GM18511 (cell line): ENCODE results near the gene PLB1.

ENCODE experiments used
- ATAC-seq: cut with Tn5 transposase; IDR thresholded peaks from one replicate; pipeline ENCODE4 v1.9.1; 2021; ENCODE audit warnings: mild to moderate bottlenecking, moderate library complexity; ENCODE audit not compliant: unreplicated experiment

Gene PLB1

DNA sequence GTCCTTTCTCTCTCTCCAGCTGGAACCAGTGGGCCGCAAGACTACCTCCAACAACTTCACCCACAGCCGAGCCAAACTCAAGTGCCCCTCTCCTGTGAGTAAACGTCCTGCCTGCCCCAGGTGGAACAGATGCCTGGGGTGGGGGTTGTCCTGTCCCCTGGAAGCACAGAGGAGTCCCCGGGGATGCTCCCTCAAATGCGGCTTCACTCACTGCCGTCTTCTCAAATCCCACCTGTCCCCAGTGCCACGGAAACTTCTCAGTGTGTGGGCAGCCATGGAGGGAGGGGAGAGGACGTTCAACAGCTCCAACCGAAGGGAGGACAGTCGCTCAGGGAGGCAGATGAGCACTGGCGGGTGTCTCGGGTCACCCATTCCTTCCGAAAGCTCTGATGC, 145.0 kb downstream of the PLB1 start:
- ATAC-seq, result no peak

DNA sequence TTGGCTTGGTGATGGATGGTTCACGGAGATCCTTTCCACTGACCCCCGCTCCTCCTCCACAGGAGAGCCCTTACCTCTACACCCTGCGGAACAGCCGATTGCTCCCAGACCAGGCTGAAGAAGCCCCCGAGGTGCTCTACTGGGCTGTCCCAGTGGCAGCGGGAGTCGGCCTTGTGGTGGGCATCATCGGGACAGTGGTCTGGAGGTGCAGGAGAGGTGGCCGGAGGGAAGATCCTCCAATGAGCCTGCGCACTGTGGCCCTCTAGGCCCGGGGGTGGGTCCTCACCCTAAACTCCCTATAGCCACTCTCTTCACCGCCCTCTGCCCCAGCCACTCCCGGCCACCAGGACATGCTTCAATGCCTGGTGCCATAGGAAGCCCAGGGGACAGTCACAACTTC, 146.9 kb downstream of the PLB1 start:
- no peak for ATAC-seq

DNA sequence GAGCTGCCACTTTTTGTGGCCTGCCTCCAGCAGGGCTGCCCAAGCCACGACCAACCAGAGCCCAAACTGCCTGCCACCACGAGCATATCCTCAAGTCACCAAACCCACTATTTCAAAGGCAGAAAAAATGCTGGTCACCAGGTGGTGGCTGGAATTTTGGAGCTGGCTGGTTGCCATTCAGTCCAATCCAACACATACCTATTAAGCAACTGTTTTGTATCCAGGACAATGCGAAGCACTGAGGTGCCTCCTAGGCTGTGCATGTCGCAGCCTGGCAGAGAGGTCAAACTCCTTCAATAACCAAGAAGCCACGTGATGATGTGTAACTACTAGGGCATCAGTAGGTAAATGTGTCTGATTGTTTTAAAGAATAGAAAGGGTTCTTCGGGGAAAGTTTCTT, 147.5 kb downstream of the PLB1 start:
- no peak for ATAC-seq

DNA sequence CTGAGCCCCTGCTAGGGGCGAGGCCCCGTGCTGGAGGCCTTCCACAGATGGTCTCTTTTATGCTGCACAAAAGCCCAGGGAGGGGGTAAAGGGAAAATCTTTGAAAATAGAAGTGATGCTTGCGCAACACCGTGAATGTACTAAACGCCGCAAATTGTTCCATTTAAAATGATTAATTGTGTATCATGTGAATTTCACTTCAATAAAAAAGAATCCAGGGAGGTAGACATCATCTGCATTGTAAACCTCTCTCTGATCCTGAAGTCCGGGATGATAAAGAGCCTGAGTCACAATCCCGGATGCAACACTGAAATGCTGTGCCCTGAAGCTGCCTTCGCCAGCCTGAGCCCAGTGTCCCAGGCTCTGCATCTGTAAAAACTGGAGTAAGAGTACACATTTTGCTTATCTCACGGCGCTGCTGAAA, 148.1 kb downstream of the PLB1 start:
- ATAC-seq, result no peak

DNA sequence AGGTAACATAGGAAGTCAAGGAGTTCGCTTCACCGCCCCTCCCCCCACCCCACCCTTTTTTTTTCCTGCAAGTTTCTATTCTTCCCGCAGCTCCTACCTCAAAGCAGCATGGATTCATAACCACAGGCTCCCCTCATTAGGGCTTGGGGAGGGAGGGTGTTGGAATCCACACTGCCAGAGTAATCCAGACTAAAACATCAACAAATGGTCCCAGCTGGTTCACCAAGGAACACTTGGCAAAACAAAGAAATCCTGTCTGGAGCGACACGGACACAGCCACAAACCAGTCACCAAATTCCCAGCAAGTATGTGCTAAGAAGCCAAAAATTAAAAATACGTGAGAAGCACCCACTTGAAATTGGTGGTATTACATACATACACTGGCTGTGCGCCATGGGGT, 148.9 kb downstream of the PLB1 start:
- ATAC-seq, result no peak

DNA sequence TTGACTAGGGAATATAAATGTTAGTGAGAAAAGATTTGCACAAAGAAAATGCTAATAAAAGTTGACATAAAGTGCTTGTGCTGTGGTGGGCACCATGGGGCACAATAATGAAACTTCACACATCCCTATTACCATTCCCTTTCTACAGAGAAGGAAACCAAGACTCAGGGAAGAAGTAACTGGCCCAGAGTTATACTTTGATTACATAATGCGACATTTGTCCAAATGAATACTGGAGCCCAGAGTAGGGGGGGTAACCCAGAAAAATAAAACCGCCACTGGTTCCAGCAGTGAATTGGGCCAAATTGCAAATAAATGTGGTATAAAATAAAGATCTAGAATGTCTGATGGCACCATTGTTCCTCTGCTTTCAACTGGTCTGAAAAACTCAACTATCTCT, 149.7 kb downstream of the PLB1 start:
- ATAC-seq, result no peak

DNA sequence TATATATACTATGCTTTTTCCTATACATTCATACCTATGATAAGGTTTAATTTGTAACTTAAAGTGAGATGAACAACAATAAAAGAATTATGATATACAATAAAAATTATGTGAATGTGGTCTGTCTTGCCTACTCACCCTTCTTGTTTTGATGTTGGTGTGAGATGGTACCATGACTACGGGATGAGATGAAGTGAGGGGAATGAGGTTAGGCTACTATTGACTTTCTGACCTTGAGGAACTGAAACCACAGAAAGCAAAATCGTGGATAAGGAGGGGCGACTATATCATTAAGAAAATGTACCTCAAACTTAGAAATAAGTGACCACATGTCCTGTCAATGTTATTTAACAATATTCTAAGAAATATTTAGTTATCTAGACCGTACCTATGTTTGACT, 151.8 kb downstream of the PLB1 start:
- peak; percentile 75 for ATAC-seq

DNA sequence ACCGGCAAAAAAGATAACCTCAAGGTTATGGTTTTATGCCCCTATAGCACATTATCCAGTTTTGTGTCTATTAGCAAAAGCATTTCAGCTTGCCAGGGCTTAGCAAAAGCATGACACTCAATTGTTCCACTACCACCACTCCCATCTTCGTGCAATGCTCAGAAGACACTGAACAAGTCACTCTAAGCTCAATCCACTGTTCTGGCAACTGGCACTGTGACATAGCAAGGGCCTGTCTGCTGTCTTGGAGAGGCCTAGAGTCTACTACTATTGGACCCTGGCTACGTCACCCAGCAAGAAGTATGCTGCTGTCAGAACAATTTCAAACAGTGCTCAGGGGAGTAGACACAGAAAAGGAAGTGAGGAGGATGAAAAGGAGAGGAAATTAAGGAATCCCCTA, 152.3 kb downstream of the PLB1 start:
- peak; percentile 35 for ATAC-seq

DNA sequence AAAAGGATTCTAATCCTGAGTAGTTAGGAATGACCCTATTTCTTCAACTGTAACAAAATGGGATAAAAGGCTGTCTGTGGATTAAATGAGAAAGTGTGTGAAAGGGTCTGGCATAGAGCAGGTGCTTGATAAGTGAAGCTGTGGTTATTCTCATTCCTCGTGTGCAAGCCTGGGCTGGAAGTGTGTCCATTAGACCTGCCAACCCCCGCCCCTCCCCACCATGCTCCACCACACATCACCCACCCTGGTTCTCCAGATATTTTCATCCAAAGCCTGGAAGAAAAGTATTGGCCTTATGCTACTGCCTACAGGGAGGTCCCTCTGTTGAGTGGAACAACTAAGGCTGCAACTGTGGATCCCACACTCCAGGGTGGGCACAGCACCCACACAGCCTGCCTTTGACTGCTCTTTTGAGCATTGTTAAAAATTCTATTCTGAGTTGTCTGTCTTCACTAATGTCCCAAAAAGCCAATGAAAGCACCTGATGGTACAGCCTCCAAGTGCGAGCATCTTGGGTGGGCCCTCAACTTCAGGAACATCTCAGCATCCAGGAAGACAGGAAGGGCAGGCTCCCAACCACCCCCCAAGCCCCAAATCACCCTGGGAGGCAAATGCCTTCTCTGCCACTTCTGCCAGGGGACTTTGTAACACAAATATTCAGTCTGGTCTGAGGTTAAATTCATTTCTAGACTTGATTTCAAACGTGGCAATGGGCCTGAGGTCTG, 153.0 kb downstream of the PLB1 start:
- ATAC-seq, result no peak

DNA sequence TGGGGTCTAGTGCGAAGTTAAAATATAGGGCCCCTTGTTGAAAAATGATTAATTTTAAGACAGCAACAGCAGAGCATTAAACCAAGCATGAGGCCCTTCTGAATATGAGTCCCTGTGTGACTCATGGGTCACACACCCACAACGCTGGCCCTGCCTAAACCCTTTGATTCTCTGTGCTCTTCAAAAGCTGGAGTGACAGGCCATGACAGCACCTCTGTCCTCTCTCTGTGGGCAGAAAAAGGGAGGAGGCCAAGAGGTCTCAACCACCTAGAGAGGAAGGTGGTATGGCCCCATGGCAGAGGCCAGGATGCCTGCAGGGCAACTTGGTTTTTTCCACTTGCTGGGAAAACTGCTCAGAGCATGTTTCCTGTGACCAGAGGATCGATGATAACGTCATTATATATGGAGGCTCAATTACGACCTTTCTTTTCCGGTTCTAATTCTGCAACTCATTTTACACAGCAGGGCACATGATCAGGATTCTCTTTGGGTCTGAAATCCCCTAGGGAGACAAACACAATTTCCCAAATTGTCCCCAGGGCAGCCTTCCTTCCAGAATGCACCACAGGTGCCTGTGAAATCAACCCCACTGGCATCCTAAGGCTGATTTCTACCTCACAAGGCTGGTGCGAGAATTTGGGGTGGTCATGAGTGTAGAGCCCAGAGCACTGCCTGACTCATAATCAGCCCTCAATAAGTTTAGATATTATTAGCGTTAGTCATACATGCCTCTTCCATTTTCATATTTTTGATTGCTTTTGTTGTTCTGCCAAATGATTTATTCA, 153.8 kb downstream of the PLB1 start:
- no peak for ATAC-seq

DNA sequence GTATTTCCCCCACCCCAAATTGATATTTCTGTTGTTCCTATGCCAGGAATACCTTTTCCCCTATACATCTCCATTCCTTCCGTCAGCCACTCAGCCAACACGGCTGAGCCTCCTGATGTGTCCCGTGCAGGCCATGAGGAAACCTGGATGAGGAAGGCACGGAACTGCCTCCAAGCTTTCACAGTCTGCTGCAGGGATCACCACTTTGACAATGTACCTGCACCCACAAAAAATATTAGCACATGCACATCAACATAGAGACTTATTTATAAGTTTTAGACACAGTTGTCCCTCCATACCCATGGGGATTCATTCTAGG, 154.4 kb downstream of the PLB1 start:
- no peak for ATAC-seq

DNA sequence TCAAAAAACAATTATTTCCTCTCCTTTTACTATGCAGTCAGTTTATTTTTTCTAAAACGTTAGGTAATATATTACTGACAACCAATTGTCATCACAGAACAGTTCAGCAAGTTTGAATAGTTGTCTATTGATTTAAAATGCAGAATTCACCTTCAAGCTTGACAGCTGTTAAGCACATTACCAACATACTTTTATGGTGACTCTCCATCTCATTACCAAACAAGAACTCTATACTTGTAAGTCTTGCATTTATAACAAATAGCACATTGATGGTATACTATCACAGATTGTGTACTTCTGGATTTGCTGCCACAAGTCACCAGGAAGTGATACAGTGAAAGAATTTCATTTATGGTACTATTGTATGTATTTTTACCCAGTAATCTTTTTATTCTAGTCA, 156.4 kb downstream of the PLB1 start:
- no peak for ATAC-seq

DNA sequence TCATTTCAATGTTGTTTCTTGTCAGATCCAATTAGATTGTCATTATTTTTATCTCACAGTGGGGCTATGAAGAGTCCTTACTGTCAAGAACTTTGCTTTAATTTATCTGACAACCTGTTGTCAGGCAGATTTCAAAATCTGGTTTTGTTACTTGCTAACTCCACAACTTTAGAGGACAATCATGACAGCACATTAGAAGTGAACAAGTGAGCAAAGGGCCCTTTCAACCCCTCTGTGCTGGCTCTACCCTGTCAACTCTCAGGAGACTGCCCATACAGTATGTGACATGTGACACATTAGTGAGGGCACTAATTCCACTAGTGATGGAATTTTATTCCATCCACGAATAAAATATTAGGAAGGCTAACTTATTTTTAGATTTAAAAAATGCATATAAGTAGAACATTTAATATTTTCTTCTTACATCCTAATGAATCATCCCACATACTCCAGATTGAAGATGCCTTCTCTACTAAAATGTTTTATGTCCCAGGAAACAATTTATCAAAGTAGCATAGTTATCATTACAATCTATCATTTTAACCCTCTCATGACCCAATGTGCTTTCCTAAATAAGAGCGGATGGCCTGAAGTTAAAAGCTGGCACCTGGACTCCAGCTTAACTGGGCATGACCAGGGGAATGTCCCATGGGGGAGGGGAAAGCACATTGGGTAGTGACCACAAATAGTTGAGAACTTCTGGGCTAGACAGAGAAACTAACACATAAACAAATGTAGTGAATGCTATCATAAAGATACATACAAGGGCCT, 158.2 kb downstream of the PLB1 start:
- no peak for ATAC-seq

DNA sequence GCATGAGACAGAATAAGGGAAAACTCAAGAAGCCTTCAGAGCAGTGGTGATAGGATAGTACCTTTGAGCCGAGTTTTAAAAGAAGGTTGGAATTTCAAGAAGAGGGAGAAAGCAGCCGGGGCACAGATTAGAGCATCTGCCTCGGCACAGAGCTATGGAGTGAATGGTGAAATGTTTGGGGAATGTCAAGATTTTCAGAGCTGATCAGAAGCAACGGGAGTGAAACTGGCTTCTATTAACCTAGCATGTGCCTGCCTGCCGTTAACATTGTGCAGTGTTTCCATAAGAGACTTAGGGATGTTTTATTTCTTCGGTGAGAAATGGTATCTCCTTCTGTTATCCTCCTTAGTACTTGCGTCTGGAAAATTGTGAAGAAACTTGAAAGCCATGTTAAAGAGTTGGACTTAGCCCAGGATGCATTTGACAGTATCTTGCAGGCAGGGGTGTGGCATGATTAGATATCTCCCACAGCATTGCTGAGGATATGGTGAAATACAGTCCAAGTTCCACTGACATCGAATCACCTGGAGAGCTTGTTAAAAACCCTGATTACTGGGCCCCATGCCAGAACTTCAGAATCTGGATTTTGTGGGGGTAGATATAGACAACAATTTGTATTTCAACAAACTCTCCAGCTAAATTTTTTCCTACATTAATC, 158.9 kb downstream of the PLB1 start:
- no peak for ATAC-seq

DNA sequence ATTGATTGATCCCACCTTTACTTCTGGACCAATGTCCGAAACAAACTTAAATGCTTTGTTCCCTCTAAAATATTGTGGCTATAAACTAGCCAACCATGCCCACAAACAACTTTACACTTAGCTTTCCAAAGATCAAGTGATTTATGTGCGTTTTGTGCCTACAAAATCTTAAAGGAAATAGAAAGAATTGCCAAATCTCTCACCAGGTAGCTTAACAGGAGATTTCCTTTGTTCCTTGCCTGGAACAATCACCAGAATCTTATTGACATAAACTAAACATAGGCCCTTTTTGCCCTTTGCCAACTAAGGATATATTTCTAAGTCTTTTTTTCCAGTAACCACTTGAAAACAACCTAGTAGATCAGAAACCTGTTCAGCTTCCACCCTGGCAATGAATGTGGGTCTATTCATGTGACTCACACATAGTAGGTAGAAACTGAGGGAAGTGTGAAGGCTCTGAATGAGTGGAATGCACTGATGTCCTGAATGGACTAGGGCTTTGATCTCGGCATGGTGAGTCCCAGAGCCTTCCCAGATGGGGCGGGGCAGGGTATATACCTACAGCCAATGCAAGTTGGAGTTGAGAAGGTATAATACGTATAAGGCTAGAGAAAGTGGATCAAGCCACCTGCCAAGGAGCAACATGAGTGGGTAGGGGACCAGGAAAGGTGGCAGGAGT, 161.2 kb downstream of the PLB1 start:
- ATAC-seq, result no peak

DNA sequence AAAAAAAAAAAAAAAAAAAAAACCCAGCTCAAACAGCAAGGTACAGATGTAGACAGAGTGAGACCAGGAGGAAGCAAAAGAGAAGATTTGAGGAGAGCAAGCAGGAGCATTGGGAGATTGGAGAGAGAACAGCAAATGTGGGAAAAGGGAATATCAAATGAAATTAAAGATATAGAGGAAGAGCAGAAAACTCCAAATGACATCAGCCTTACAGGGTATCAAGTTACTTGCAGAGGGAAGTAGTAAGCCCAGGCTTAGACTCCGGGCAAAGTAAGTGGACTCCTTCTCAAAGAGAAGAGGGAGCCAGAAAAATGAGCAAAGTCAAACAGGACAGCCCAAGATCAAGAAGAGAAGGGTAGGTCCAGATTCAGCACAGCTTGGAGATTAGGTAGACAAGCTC, 162.5 kb downstream of the PLB1 start:
- no peak for ATAC-seq

DNA sequence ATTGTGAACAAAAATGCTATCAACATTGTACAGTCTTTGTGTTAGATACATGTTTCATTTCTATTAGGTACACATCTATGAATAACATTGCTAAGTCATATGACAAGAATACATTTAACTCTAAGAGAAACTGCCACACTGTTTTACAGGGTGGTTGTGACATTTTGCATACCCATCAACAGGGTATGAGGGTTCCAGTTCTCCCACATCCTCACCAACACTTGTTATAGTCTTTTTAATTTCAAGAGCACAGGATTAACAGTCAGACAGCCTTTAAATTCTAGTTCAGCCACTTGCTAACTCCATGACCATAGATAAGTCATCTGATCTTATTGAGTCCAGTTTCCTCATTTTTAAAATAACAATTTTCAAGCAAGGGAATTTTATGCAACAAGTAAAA, 163.3 kb downstream of the PLB1 start:
- ATAC-seq, result no peak

DNA sequence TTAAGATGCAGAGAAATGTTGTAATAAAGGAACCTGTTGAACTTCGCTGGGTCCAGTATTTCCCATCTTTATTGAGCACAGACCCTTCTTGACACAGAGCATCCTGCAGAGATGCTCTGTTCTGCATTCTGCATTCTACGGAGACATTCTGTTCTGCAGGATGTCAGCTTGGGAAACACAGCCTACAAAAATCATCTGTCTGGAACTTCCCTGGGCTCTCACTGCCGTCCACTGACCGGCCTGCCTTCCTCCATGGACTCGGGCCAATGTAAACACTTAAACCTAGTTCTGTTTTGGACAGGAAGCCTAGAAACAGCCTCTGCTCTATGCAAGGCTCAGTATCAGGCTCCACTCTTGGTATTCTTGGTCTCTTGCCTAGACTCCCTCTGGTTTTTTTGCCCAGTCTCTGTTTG, 165.7 kb downstream of the PLB1 start:
- ATAC-seq, result no peak

DNA sequence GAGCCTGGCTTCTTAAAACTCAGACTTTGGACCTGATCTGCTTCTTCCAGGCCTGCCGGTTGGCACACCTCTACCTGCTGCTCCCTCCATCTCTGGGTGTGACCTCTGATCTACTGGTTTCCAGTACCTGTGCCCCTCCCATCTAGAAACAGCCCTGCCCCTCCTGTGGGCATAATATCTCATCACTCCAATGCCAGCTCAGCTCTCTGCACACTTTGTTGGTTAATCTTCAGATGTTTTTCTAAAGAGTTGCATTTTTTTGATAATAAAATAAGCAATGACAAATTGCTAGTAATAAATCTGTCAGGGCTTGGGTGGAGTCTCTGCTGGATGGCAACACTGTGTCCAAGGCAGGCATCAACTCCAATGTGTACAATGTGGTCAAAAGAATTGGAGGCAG, 166.2 kb downstream of the PLB1 start:
- ATAC-seq, result no peak

DNA sequence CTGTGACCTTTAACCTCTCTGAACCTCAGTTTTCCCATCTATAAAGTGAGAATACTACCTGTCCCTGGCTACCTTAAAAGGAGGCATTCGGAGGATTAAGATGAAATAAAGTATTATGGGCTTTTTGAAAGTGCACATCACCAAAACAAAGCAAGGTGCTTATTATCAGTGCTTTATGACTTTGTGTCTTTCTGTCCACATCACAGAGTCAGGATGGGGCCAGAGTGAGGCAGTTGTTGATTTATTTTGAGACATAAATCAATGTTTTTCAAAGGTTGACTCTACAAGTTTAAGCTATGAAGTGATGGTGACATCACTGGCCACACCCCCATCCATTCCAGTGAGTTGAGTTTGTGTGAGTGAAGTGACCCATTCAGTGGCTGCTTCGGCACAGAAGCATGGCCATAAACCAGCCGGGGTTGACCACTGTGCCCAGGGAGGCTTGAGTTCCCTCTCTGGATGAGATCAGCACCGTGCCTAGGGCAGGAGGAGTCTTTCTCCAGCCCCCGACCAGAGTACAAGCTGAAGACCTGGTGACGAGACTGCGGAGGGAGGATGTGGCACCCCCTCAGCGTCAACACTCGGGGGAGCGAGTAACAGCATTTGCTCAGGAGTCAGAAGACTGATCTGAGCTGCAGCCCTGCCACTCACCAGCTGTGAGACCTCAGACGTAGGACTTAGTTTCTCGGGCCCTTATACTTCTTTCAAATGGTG, 166.8 kb downstream of the PLB1 start:
- ATAC-seq, result no peak
